ENCODE measurements around the gene SOST. TPM values are rescaled to one million over a fixed set of nuclear protein-coding genes. Genes with fewer than 3 reads are reported as not detected.

Gene SOST
- total RNA-seq, 1 donor from 2014 or later, result not detected

GRCh38 chr17:43770957-43771356, 12.4 kb upstream of the SOST start:
- H3K4me1 Mint-ChIP-seq (ENCODE audit: low read depth, unreplicated experiment), result no peaks in the 10 kb centered on the region
- H3K9me3 Mint-ChIP-seq (ENCODE audit: unreplicated experiment), result peaks cover 2% of the 10 kb centered on the region
- DNase-seq, result no peak
- no peak overlapping the region for H3K4me3 Mint-ChIP-seq (ENCODE audit: unreplicated experiment)
- no peaks in the 10 kb centered on the region for H3K27me3 Mint-ChIP-seq (ENCODE audit: unreplicated experiment)
- no peaks in the 10 kb centered on the region for H3K36me3 Mint-ChIP-seq (ENCODE audit: unreplicated experiment)
- no peak overlapping the region for H3K27ac Mint-ChIP-seq (ENCODE audit: unreplicated experiment)
- TF ChIP-seq CTCF (IDR thresholded peaks at IDR 0.05; ENCODE audit: partially characterized antibody, unreplicated experiment), result no peak

- Mint-ChIP-seq H3K4me3 (ENCODE audit: unreplicated experiment) (no peak overlapping the region), H3K9me3 (ENCODE audit: unreplicated experiment) (peaks cover 2% of the 10 kb centered on the region), H3K4me1 (ENCODE audit: low read depth, unreplicated experiment) (no peaks in the 10 kb centered on the region), H3K27ac (ENCODE audit: unreplicated experiment) (no peak overlapping the region), H3K36me3 (ENCODE audit: unreplicated experiment) (no peaks in the 10 kb centered on the region), H3K27me3 (ENCODE audit: unreplicated experiment) (no peaks in the 10 kb centered on the region)
- TF ChIP-seq CTCF (IDR thresholded peaks at IDR 0.05; ENCODE audit: partially characterized antibody, unreplicated experiment), result no peak
- no peak for DNase-seq
Observed at GRCh38 chr17:43769859-43770258, 11.3 kb upstream of the SOST start.

- H3K4me3 Mint-ChIP-seq (ENCODE audit: unreplicated experiment), result no peak overlapping the region
- no peak overlapping the region for H3K27ac Mint-ChIP-seq (ENCODE audit: unreplicated experiment)
- H3K36me3 Mint-ChIP-seq (ENCODE audit: unreplicated experiment), result no peaks in the 10 kb centered on the region
- DNase-seq, result no peak
- H3K9me3 Mint-ChIP-seq (ENCODE audit: unreplicated experiment), result no peaks in the 10 kb centered on the region
- H3K27me3 Mint-ChIP-seq (ENCODE audit: unreplicated experiment), result no peaks in the 10 kb centered on the region
- no peak for TF ChIP-seq CTCF (IDR thresholded peaks at IDR 0.05; ENCODE audit: partially characterized antibody, unreplicated experiment)
- no peaks in the 10 kb centered on the region for H3K4me1 Mint-ChIP-seq (ENCODE audit: low read depth, unreplicated experiment)
Observed at GRCh38 chr17:43769426-43769825, 10.8 kb upstream of the SOST start.

GRCh38 chr17:43768943-43769342, 10.4 kb upstream of the SOST start:
- no peak for TF ChIP-seq CTCF (IDR thresholded peaks at IDR 0.05; ENCODE audit: partially characterized antibody, unreplicated experiment)
- H3K4me3 Mint-ChIP-seq (ENCODE audit: unreplicated experiment), result no peak overlapping the region
- H3K4me1 Mint-ChIP-seq (ENCODE audit: low read depth, unreplicated experiment), result no peaks in the 10 kb centered on the region
- no peak for DNase-seq
- H3K27me3 Mint-ChIP-seq (ENCODE audit: unreplicated experiment), result no peaks in the 10 kb centered on the region
- H3K9me3 Mint-ChIP-seq (ENCODE audit: unreplicated experiment), result no peaks in the 10 kb centered on the region
- H3K27ac Mint-ChIP-seq (ENCODE audit: unreplicated experiment), result no peak overlapping the region
- H3K36me3 Mint-ChIP-seq (ENCODE audit: unreplicated experiment), result no peaks in the 10 kb centered on the region

GRCh38 chr17:43768382-43768781, 9.8 kb upstream of the SOST start:
- no peak for DNase-seq
- H3K9me3 Mint-ChIP-seq (ENCODE audit: unreplicated experiment), result no peaks in the 10 kb centered on the region
- no peaks in the 10 kb centered on the region for H3K27me3 Mint-ChIP-seq (ENCODE audit: unreplicated experiment)
- no peak for TF ChIP-seq CTCF (IDR thresholded peaks at IDR 0.05; ENCODE audit: partially characterized antibody, unreplicated experiment)
- no peaks in the 10 kb centered on the region for H3K36me3 Mint-ChIP-seq (ENCODE audit: unreplicated experiment)
- no peak overlapping the region for H3K27ac Mint-ChIP-seq (ENCODE audit: unreplicated experiment)
- H3K4me3 Mint-ChIP-seq (ENCODE audit: unreplicated experiment), result no peak overlapping the region
- H3K4me1 Mint-ChIP-seq (ENCODE audit: low read depth, unreplicated experiment), result no peaks in the 10 kb centered on the region

Data from glutamatergic neuron (in vitro differentiated cells).